Measurements from ENCODE around the gene AMFR. TPM values are rescaled to one million over a fixed set of nuclear protein-coding genes. Genes with fewer than 3 reads are reported as not detected.

The AMFR gene
- total RNA-seq (2016; rRNA removed; fragmentation: Illumina TruSeq; extraction: Trizol), result 80.0 and 108 TPM in 2 replicates
- total RNA-seq (2016; cell fraction: cytosol; rRNA removed; fragmentation: Illumina TruSeq; extraction: Trizol; ENCODE audit: low read depth), result 55.3 and 57.1 TPM in 2 replicates
- 75.8 and 107 TPM in 2 replicates for total RNA-seq (2016; cell fraction: insoluble cytoplasmic fraction; rRNA removed; fragmentation: Illumina TruSeq; extraction: Trizol)
- total RNA-seq (2016; cell fraction: membrane; rRNA removed; fragmentation: Illumina TruSeq; extraction: Trizol), result 115 and 121 TPM in 2 replicates
- total RNA-seq (2016; cell fraction: nucleus; rRNA removed; fragmentation: Illumina TruSeq; extraction: Trizol), result 88.4 and 97.8 TPM in 2 replicates
- 52.9 and 65.3 TPM in 2 replicates for polyA plus RNA-seq (2011; rRNA removed)
- polyA plus RNA-seq (2011; cell fraction: cytosol; rRNA removed), result 73.6 and 88.0 TPM in 2 replicates
- polyA plus RNA-seq (2011; cell fraction: nucleus; rRNA removed), result 63.5 and 69.1 TPM in 2 replicates
- 68.8 and 77.0 TPM in 2 replicates for polyA plus RNA-seq (2012)
- polyA plus RNA-seq (2016; cell fraction: cytosol; fragmentation: Illumina TruSeq; extraction: Trizol; ENCODE audit: low read depth), result 27.7 and 29.0 TPM in 2 replicates
- polyA plus RNA-seq (2016; cell fraction: insoluble cytoplasmic fraction; fragmentation: Illumina TruSeq; extraction: Trizol; ENCODE audit: low read depth), result 47.4 and 56.2 TPM in 2 replicates
- 56.5 and 62.9 TPM in 2 replicates for polyA plus RNA-seq (2016; cell fraction: membrane; fragmentation: Illumina TruSeq; extraction: Trizol; ENCODE audit: low read depth)
- polyA plus RNA-seq (2016; cell fraction: nucleus; fragmentation: Illumina TruSeq; extraction: Trizol; ENCODE audit: insufficient read depth, low read depth), result 75.6 and 79.3 TPM in 2 replicates
- 174 and 688 TPM in 2 replicates for polyA minus RNA-seq (2011; rRNA and poly(A)+ RNA removed; ENCODE audit: low replicate concordance)
- polyA minus RNA-seq (2011; cell fraction: cytosol; rRNA and poly(A)+ RNA removed), result 186 and 219 TPM in 2 replicates
- 164 and 181 TPM in 2 replicates for polyA minus RNA-seq (2011; cell fraction: nucleus; rRNA and poly(A)+ RNA removed)
- Bru-seq, nascent RNA, result percentile 86 among the genes with signal in this experiment
- BruChase-seq, experiment 1, labeled RNA remaining after a 6-hour chase, result percentile 89 among the genes with signal in this experiment
- BruChase-seq, experiment 2, labeled RNA remaining after a 2-hour chase, result percentile 86 among the genes with signal in this experiment
- long read RNA-seq, experiment 1, partial matches to known transcripts, result 6 of 40 reads
- long read RNA-seq, experiment 1, other reads (novel, unspliced or antisense), result 31 of 40 reads
- long read RNA-seq, experiment 2, transcript AMFR-208 (1 exons, 1,844 nt), result minor isoform, 13 of 141 reads
- long read RNA-seq, experiment 2, transcript AMFR-201 (14 exons, 3,600 nt), result major isoform, 67 of 141 reads
- long read RNA-seq, experiment 2, partial matches to known transcripts, result 22 of 141 reads
- long read RNA-seq, experiment 2, other reads (novel, unspliced or antisense), result 35 of 141 reads

DNA sequence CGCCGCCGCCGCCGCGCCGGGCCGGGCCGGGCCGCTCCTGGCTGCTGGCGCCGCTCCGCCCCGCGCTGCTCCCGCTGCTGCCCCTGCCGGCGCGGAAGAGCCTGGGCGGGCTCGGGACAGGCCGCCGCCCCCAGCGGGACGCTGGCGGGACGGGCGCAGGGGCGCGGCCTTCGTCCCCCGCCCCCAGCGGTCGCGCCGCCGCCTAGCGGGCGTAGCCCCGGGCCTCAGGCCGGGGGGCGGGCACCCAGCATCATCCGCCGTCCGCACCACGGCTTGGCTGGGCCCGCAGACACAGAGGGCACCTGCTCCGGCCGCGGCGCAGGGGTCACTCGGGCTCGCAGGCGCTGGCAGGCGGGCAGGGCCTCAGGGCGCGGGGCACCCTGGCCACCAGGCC lies at the start of gene AMFR:
Gene AMFR (minus strand): TSS at position 107 of the 394 bp plus-strand sequence. CDS start 218 bp downstream, outside the sequence.
- H3K27ac ChIP-seq (ENCODE audit: extremely low read length, insufficient read depth, low read length), result peak within 1 kb of the TSS; percentile 68
- intact Hi-C loops (cut with micrococcal nuclease; ENCODE audit: unreplicated experiment) (loop anchor here (2.0 to 5.0 kb wide), 2 partner anchors 25 to 68 kb away; partner anchors contain the start of genes NUDT21 and OGFOD1), in situ Hi-C loops (cut with HindIII; ENCODE audit: extremely low pct_ligation_motif_present, low pct_unique_long_range_greater_than_20kb) (no loop called here)
- DNase-seq (ENCODE audit: low spot score) (peak; percentile 74), FAIRE-seq (no peak), ATAC-seq (peak; percentile 94)
- H2AFZ ChIP-seq (ENCODE audit: low read length), result peak within 1 kb of the TSS; percentile 79
- peaks cover 50% of the 10 kb centered on the region for H3K4me1 ChIP-seq (ENCODE audit: insufficient read depth, low read length)
- H3K9me3 ChIP-seq (ENCODE audit: low read length), result no peaks in the 10 kb centered on the region
- 0% methylated on average over 4 of the region's 57 CpGs for WGBS (ENCODE audit: low lambda C conversion rate)
- peaks cover 0 to 3% of the 10 kb centered on the region in 2 experiments; a peak in 2 of 5 replicates for H3K36me3 ChIP-seq (replicated peaks in 1 of 2; ENCODE audit: control insufficient read depth in 1 of 2, insufficient read depth in 2 of 2, low read length in 2 of 2)
- ChIA-PET CTCF (ENCODE audit: low intra/inter-chr PET ratio, low total read pairs) (no interaction called here), POLR2A (interaction anchor here (1.6 to 2.4 kb wide), 2 partner anchors 16 to 26 kb away, joined by 8 read pairs; partner anchors contain the start of genes NUDT21 and OGFOD1)
- no TSS peak for BruUV-seq (replicated peaks)
- peaks cover 11% of the 10 kb centered on the region for H4K20me1 ChIP-seq (ENCODE audit: insufficient read depth, low read length)
- peak within 1 kb of the TSS; percentile 78 to 90 (median 89) for H3K4me3 ChIP-seq (replicated peaks in 1 of 3; ENCODE audit: insufficient read depth in 1 of 3, low read depth in 2 of 3, low read length in 3 of 3)
- H3K79me2 ChIP-seq (ENCODE audit: insufficient read depth, low read length), result peaks cover 41% of the 10 kb centered on the region
- H3K4me2 ChIP-seq (ENCODE audit: low read depth, low read length), result peak within 1 kb of the TSS; percentile 89
- H3K27me3 ChIP-seq (ENCODE audit: control insufficient read depth in 1 of 2, insufficient read depth in 2 of 2, low read length in 2 of 2), result no peaks in the 10 kb centered on the region; a peak in 2 of 5 replicates
- H3K9ac ChIP-seq (ENCODE audit: insufficient read depth, low read depth, low read length), result peak within 1 kb of the TSS; percentile 85
- TF ChIP-seq ZFP41 (CRISPR knock-in tag; IDR thresholded peaks at IDR 0.05; ENCODE audit: borderline replicate concordance), result no peak
- TF ChIP-seq NONO (IDR thresholded peaks at IDR 0.05), result no peak
- 0 out of 2 replicates have a peak, but pooled peaks have one; percentile 10 for TF ChIP-seq NONO (CRISPR knock-in tag; conservative IDR thresholded peaks at IDR 0.05)
- TF ChIP-seq ZNF292 (CRISPR knock-in tag; IDR thresholded peaks at IDR 0.05; ENCODE audit: borderline replicate concordance, low read depth), result no peak
- no peak for TF ChIP-seq SPEN (CRISPR knock-in tag; IDR thresholded peaks at IDR 0.05; ENCODE audit: low read depth)
- TF ChIP-seq, protein P1, sequence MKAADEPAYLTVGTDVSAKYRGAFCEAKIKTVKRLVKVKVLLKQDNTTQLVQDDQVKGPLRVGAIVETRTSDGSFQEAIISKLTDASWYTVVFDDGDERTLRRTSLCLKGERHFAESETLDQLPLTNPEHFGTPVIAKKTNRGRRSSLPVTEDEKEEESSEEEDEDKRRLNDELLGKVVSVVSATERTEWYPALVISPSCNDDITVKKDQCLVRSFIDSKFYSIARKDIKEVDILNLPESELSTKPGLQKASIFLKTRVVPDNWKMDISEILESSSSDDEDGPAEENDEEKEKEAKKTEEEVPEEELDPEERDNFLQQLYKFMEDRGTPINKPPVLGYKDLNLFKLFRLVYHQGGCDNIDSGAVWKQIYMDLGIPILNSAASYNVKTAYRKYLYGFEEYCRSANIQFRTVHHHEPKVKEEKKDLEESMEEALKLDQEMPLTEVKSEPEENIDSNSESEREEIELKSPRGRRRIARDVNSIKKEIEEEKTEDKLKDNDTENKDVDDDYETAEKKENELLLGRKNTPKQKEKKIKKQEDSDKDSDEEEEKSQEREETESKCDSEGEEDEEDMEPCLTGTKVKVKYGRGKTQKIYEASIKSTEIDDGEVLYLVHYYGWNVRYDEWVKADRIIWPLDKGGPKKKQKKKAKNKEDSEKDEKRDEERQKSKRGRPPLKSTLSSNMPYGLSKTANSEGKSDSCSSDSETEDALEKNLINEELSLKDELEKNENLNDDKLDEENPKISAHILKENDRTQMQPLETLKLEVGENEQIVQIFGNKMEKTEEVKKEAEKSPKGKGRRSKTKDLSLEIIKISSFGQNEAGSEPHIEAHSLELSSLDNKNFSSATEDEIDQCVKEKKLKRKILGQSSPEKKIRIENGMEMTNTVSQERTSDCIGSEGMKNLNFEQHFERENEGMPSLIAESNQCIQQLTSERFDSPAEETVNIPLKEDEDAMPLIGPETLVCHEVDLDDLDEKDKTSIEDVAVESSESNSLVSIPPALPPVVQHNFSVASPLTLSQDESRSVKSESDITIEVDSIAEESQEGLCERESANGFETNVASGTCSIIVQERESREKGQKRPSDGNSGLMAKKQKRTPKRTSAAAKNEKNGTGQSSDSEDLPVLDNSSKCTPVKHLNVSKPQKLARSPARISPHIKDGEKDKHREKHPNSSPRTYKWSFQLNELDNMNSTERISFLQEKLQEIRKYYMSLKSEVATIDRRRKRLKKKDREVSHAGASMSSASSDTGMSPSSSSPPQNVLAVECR (CRISPR knock-in tag; IDR thresholded peaks at IDR 0.05; ENCODE audit: borderline replicate concordance), result peak; percentile 23; the same call in 1 of the 2 replicates
- no peak for TF ChIP-seq RELA (CRISPR knock-in tag; IDR thresholded peaks at IDR 0.05)
- TF ChIP-seq TBX2 (CRISPR knock-in tag; IDR thresholded peaks at IDR 0.05; ENCODE audit: borderline replicate concordance), result 0 out of 2 replicates have a peak, but pooled peaks have one; percentile 16
- no peak for TF ChIP-seq SP1 (IDR thresholded peaks at IDR 0.05)
- TF ChIP-seq SP1 (CRISPR knock-in tag; IDR thresholded peaks at IDR 0.05), result peak; percentile 66; the same call in 1 of the 2 replicates
- no peak; the same call in 1 of the 2 replicates for TF ChIP-seq SIN3A (IDR thresholded peaks at IDR 0.05; ENCODE audit: borderline replicate concordance, low read depth, low read length)
